Superior temporal gyrus (tissue), 1 donor: ENCODE data around the gene PLCD3.
A peak's percentile ranks its signal among the peaks of the same experiment; 100 is the strongest.

Source experiments
- DNase-seq: peaks from one replicate; pipeline ENCODE4 v3.0.0-alpha.2; 2016; ENCODE audit errors: extremely low spot score

PLCD3 gene

GRCh38 chr17:45117848-45118646 lies 14.3 kb downstream of the PLCD3 start:
- no peak for DNase-seq

GRCh38 chr17:45117334-45117733 lies 15.0 kb downstream of the PLCD3 start:
- DNase-seq, result no peak

DNA sequence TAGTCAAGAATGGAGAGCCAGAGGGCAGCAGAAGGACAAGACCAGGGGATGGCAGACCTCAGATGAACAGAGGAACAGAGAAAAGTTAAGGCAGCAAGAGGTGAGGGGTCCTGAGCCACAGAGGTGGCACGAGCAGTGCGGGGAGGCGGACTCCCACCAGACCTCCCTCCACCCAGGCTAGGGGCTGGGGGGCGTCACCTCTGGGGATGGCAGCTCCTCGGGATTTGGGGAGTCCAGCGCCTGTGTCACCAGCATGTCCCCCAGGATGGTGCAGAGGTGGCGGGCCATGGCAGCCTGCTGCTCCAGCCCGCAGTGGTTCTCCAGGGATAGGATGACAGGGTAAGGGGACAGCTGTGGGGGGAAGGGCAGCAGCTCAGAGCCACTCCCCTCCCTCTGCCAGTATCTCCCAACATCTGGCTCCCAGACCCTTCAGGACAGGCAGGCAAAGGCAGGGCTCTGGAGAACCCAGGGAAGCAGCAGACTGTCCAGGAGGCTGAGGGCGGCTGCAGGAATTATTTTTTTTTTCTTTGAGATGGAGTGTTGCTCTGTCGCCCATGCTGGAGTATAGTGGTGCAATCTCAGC lies 15.8 kb downstream of the PLCD3 start:
- DNase-seq, result no peak

DNA sequence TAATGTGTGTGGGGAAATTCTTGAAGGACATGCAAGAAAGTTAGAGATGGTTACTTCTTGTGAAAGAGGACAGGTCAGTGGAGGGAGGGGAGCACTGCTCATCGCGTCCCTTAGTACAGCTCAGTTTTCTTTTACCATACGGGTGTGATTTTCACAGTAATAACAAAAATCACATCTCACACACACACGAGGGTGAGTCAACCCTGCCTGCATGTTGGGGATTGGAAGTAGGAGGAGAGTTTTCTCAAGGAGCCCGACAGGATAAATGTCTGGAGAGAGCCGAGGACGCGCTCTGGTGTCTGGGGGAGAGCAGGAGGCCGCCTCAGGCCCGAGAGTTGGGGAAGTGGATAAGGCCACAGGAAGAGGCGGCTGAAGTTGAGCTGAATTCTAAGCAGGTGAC lies 16.4 kb downstream of the PLCD3 start:
- DNase-seq, result peak; percentile 30

GRCh38 chr17:45115015-45115625 lies 17.2 kb downstream of the PLCD3 start:
- DNase-seq, result no peak

GRCh38 chr17:45114117-45114932 lies 18.0 kb downstream of the PLCD3 start:
- no peak for DNase-seq

DNA sequence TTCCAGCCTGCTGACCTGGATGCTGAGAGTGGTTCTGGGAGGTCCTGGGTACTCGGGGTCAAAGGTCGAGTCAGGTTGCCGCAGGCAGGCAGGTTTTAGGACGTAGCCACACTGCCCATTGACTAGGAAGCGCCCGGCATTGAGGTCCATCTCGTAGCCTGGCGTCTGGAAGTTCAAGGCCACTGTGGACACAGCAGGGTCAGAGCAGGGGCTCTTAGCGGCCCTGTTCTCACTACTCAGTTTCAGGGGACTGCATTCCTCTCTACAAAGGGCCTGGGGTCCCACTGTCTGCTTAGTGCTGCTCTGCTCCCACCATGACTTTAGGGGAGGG lies 18.9 kb downstream of the PLCD3 start:
- DNase-seq, result no peak

DNA sequence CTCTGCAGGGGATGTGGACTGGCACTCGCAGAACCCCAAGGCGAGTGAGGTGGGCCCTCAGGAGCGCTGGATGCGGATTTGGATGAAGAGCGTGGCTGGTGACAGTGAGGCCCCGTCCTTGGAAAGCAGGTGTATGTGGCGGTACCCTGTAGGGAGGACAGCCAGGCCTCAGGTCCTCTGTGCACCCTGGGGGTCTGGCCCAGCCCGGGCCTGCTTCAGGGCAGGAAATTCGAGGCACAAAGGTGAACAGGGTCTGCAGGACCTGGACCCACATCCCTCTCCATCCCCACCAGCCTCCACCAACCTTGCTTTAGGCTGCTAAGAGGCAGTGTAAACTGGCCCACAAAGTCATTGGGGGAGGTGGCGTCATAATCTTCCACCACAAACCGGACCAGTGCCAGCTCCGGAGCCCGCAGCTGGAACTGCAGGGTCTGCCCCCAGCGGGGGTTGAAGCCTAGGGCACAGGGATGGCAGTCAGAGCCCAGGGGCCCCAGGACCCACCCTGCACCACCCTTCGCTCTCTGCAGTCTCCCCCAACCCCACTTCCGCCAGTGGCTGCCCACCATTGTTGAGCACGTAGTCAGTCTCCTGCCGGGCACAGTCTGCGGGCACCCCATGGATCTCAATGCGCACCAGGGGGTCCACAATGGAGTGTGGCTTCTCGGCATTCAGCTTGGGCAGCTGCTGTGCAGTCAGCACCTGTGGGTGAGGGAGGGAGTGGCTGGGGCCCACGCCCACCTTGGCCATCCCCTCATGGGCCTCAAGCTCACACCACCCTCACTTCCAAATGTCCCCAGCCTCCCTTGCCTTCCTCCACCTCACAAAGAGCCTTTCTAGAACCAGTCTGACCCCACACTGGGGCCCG lies 19.5 kb downstream of the PLCD3 start:
- DNase-seq, result no peak

GRCh38 chr17:45111850-45112249 lies 20.5 kb downstream of the PLCD3 start:
- DNase-seq, result no peak

GRCh38 chr17:45110676-45111611 lies 21.4 kb downstream of the PLCD3 start:
- DNase-seq, result peak; percentile 33

DNA sequence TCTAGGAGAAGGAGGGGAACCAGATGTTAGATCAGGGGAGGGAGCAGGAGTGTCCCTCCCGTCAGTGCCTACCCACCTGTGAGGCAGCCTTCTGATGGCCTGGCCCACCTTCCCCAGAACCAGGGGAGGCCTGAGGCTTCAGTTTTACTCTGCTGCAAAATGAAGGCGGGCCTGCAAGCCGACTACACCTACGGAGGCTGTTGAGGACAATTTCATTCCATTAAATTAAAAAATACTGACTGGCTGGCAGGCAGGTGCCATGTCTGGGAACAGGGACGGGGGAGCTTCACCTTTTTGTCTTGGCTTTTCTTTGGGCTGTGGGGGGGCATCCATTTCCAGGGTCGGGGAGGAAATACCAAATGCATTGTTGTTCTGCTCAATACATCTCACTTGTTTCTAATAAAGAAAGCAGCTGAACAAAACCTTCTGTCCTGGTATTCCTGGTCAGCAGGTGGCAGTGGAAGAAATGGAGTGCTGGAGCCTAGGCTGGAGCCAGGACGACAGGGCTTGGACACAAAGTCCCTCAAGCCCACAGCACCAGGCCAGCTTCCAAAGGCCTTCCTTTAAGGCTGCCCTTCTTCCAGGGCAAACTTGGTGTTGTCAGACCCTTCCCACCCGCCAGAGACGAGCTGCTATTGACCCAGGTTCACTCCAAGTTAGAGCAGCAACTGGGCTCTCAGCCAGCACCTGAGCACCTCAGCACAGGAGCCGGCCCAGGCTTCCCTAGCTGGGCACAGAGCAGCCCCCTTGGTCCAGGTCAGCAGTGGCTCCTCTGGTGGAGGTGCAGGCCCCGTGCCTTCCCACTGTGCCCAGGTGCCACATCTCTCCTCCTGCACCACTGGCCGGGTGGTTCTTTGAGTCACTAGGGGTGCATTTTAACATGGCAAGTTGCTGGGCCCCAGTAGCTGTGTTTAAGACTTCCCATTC lies 23.5 kb downstream of the PLCD3 start:
- DNase-seq, result no peak

DNA sequence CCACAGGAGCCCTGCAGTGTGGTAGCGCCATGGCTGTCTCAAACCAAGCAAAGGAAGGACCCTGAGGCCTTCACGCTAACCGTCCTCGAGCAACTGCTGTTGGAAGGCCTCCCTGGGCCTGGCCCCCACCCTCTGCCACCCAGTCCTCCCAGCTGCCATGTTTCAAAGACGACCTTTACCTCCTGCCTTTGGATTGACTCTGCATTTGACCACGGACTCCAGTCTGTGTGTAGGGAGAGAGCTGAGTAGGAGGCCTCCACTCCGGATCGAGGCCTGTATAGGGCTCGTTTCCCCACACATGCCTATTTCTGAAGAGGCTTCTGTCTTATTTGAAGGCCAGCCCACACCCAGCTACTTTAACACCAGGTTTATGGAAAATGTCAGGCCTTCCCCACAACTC lies 24.3 kb downstream of the PLCD3 start:
- DNase-seq, result no peak

GRCh38 chr17:45107293-45108010 lies 24.9 kb downstream of the PLCD3 start:
- DNase-seq, result no peak

- DNase-seq, result peak; percentile 40
Observed at GRCh38 chr17:45106582-45106981, 25.7 kb downstream of the PLCD3 start.

DNA sequence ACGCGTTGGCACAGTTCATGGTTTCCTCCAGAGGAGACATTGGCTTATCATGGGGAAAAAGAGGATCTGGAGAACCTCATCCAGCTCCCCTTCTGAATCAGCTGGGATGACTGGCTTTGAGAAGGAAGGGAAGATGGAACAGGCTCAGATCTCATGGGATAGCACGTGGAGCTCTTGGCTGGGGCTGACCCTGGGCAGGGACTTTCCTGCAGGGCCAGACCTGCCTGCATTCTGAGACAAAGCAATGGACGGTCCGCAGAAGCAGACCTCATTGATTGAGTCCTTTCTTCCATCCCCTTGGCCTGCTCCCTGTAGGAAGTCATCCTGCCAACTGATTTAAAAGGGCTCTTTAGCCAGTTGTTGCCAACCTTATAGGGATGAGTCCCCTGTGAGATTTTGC lies 26.2 kb downstream of the PLCD3 start:
- no peak for DNase-seq

- no peak for DNase-seq
Observed at GRCh38 chr17:45104907-45105624, 27.2 kb downstream of the PLCD3 start.

- no peak for DNase-seq
Observed at GRCh38 chr17:45104497-45104896, 27.8 kb downstream of the PLCD3 start.

DNA sequence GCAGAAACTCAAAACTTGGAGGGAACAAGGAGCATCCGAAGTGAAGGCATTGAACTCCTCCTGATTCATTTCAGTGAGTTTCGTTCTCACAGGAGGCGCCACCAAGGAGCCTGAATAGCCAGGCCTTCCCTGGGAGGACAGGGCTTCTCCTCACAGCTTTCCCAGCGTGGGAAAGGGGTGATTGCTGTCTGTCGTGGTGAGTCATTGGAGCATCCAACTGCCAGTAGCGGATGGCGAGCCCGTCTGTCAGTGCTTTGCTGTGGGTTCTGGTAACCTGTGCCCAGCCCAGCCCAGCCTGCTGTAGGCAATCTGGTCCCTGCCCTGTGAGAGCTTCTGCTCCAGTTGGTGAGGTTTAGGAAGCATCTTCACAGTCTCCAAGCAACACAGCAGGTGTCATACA lies 28.3 kb downstream of the PLCD3 start:
- DNase-seq, result no peak
